HG03469 (cell line): Measurements from ENCODE around the gene METTL24.

Source experiments
- ATAC-seq: cut with Tn5 transposase; IDR thresholded peaks from one replicate; pipeline ENCODE4 v1.9.1; 2021; ENCODE audit warnings: mild to moderate bottlenecking, moderate library complexity, moderate number of reproducible peaks; ENCODE audit not compliant: unreplicated experiment

The METTL24 gene

DNA sequence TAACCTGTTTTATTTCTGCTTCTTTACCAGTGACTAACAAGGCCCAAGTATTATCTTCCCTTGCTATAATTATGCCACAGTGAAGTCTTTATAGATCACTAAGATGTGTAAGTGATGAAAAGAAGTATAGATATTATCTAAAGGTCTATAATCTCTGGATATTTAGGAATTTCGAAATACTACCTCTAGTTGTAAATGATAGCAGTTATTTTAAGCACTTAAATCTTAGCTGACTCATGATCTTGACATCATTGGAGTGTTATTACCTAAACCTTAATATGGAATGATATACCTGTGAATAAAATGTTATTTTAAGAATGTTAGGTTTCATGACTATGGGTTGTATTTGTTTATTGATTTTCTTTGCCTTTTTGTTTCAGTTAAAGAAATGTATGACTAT, 146.4 kb downstream of the METTL24 start:
- ATAC-seq: no peak

DNA sequence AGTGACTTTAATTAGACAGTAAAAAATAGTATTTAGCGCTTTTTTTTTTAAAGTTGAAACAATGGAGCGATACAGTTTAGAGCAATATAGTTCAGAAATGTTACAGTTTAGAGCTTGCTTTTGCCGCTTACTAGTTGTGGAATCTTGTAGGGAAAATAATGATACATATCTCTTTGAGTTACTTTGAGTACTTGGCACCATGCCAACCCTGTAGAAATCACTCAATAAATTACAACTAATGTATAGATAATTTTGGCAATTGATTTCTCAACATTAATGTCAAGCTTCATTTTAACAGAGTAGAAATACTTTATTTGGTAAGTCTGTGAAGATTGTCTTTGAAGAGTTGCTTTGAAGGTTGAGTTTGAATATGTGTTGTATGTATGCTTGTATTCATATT, 150.5 kb downstream of the METTL24 start:
- ATAC-seq: no peak

DNA sequence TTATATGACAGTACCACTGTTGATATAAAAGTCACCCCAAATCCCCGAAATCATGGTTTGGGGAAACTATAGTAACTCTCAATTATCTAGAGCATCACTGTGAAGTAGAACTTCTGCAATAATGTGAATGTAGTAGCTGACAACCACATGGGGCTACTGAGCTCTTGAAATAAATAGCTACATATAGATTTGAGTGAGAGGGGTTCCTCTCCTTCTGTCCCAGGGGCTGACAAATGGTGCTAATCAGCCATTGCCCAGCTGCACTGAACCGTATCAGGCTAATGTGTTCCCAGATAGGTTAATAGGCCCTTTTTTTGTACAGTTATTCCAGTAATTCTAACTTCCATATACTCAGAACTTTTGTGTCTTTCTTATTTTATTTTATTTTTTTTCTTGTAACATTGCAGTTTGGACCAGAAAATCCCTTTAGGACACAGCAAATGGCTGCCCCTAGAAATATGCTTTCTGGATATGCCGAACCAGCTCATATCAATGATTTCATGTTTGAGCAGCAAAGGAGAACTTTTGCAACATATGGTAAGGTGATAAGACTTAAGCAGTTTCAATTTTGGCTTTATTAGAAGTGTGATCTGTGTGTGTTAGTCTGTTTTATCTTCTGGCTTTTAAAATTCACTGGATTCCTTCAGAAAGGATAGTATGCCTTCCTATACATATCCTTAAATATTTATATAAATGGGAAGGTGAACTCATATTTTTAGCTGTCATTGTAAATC, 156.8 kb downstream of the METTL24 start:
- no peak for ATAC-seq

DNA sequence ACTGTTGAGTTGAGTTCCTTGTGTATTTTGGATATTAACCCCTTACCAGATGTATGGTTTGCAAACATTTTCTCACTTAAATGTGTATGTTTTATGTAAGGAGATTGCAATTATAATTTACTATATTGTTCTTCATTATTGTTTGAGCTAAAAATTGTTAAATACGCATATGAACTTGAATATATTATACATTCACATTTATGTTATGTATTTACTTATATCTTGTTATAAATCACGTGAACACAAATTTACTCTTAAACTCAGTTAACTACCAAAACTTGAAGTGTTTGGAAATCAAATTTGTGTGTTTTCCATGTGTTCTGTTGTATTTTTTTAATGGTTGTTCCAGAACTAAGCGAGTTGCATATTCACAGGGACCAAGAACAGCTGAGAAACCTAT, 159.6 kb downstream of the METTL24 start:
- no peak for ATAC-seq

DNA sequence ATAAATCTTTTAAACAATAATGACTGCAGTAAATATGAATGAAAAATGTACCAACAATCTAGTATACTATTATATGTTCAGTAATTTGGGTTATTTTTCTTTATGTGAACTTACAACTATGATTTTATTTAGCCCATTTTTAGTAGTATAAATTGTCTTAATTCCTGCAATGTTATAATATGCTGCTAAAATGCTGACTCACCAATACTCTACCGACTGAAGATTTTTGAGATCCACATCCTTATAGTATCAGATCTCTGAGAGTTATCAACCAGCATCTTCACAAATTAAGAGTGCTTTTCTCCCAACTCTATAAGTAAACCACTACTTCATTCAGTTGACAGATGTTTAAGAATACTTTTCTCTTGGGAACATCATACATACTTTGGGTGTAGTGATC, 161.3 kb downstream of the METTL24 start:
- no peak for ATAC-seq

DNA sequence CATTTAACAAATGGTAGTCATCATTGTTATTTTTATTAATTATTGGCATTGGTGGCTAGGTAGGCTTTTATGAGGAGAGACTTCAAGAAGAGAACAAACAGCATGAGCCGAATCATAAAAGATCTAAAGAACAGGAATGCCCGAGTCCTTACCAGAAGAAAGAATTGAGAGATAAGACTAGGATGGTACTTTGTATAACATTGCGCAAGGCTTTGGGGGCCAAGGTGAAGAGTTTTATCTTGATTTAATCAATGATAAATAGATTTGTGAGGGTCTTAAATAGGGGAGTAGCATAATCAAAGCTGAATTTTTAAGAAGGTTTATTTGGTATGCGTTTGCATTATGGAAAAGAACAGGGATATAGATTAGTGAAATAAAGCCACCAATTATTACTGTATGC, 162.5 kb downstream of the METTL24 start:
- ATAC-seq: no peak
